GM18519 (cell line): ENCODE results near the gene THSD4.

Experiments
- ATAC-seq: cut with Tn5 transposase; IDR thresholded peaks from one replicate; pipeline ENCODE4 v1.9.1; 2021; ENCODE audit warnings: mild to moderate bottlenecking, moderate library complexity; ENCODE audit not compliant: unreplicated experiment, low FRiP score

Gene THSD4

GRCh38 chr15:71336671-71337070 lies 221.4 kb downstream of the THSD4 start:
- ATAC-seq: no peak

- no peak for ATAC-seq
Observed at GRCh38 chr15:71337197-71337845, 222.1 kb downstream of the THSD4 start.

GRCh38 chr15:71338265-71338664 lies 223.0 kb downstream of the THSD4 start:
- ATAC-seq: no peak

- no peak for ATAC-seq
Observed at GRCh38 chr15:71338827-71339542, 223.7 kb downstream of the THSD4 start.

GRCh38 chr15:71341811-71342550 lies 226.7 kb downstream of the THSD4 start:
- ATAC-seq: no peak

- no peak for ATAC-seq
Observed at GRCh38 chr15:71342658-71343057, 227.4 kb downstream of the THSD4 start.

- no peak for ATAC-seq
Observed at GRCh38 chr15:71344316-71344715, 229.0 kb downstream of the THSD4 start.

- ATAC-seq: no peak
Observed at GRCh38 chr15:71345186-71345585, 229.9 kb downstream of the THSD4 start.

- ATAC-seq: no peak
Observed at GRCh38 chr15:71346464-71346863, 231.2 kb downstream of the THSD4 start.

GRCh38 chr15:71348597-71348996 lies 233.3 kb downstream of the THSD4 start:
- ATAC-seq: no peak

- no peak for ATAC-seq
Observed at GRCh38 chr15:71349336-71349735, 234.1 kb downstream of the THSD4 start.

GRCh38 chr15:71349736-71350526 lies 234.7 kb downstream of the THSD4 start:
- ATAC-seq: no peak

GRCh38 chr15:71350622-71351378 lies 235.5 kb downstream of the THSD4 start:
- no peak for ATAC-seq

- no peak for ATAC-seq
Observed at GRCh38 chr15:71352125-71352524, 236.9 kb downstream of the THSD4 start.

- no peak for ATAC-seq
Observed at GRCh38 chr15:71352765-71353164, 237.5 kb downstream of the THSD4 start.

GRCh38 chr15:71353171-71353570 lies 237.9 kb downstream of the THSD4 start:
- no peak for ATAC-seq

GRCh38 chr15:71355268-71355667 lies 240.0 kb downstream of the THSD4 start:
- no peak for ATAC-seq

- ATAC-seq: no peak
Observed at GRCh38 chr15:71357321-71357732, 242.1 kb downstream of the THSD4 start.

GRCh38 chr15:71357967-71358366 lies 242.7 kb downstream of the THSD4 start:
- ATAC-seq: no peak

- ATAC-seq: no peak
Observed at GRCh38 chr15:71359246-71359645, 244.0 kb downstream of the THSD4 start.
